ENCODE results near the gene MUC6. TPM values are rescaled to one million over a fixed set of nuclear protein-coding genes. Genes with fewer than 3 reads are reported as not detected.

Gene MUC6
- total and polyA plus RNA-seq, 2 donors (not counting 3 experiments of a cell fraction or from before 2014, with no cell fraction given): not detected

DNA sequence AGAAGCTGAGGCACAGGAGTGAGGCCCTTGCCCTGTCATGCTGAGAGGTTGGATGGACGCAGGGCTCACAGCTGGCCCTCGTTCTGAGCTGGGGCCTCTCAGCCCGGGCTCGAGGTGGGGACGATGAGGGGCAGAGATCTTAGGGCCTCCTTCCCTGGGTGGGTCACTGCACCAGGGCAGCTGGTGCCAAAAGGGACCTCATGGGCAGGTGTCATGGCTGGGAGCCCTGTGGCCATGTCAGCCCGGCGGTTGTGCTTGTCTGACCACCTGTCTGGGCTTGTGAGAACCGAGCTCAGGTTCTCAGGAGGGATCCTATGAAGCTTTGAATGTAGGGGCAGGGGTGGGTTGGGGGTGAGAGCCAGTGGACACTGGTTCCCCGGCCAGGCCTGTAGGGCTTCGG lies 1.8 kb upstream of the MUC6 start:
- dilution Hi-C loops (cut with MboI; ENCODE audit: extremely low pct_ligation_motif_present, low sequenced_read_pairs): no loop called here

More for the DNA sequence above, 1.8 kb upstream of the MUC6 start:
- H3K9me1 ChIP-seq (replicated peaks; ENCODE audit: control insufficient read depth, extremely low read depth, insufficient read depth, low read length): no peaks in the 10 kb centered on the region
- TF ChIP-seq JUN (IDR thresholded peaks at IDR 0.05; ENCODE audit: borderline replicate concordance, insufficient read depth, insufficient read length, low read depth) (no peak), POLR2A (IDR thresholded peaks at IDR 0.05; ENCODE audit: low read depth, low read length) (no peak), MYC (IDR thresholded peaks at IDR 0.05; ENCODE audit: low read depth, low read length) (no peak), POLR2AphosphoS5 (IDR thresholded peaks at IDR 0.05; ENCODE audit: insufficient read depth, low read depth, low read length) (no peak), EZH2 (IDR thresholded peaks at IDR 0.05; ENCODE audit: borderline replicate concordance, low read depth, low read length, severe bottlenecking) (no peak), FOS (IDR thresholded peaks at IDR 0.05; ENCODE audit: borderline replicate concordance, insufficient read depth, low read length) (no peak), GATA2 (IDR thresholded peaks at IDR 0.05; ENCODE audit: insufficient read depth, insufficient read length, low read depth, low read length) (no peak)
- TF ChIP-seq, protein P1, sequence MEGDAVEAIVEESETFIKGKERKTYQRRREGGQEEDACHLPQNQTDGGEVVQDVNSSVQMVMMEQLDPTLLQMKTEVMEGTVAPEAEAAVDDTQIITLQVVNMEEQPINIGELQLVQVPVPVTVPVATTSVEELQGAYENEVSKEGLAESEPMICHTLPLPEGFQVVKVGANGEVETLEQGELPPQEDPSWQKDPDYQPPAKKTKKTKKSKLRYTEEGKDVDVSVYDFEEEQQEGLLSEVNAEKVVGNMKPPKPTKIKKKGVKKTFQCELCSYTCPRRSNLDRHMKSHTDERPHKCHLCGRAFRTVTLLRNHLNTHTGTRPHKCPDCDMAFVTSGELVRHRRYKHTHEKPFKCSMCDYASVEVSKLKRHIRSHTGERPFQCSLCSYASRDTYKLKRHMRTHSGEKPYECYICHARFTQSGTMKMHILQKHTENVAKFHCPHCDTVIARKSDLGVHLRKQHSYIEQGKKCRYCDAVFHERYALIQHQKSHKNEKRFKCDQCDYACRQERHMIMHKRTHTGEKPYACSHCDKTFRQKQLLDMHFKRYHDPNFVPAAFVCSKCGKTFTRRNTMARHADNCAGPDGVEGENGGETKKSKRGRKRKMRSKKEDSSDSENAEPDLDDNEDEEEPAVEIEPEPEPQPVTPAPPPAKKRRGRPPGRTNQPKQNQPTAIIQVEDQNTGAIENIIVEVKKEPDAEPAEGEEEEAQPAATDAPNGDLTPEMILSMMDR (IDR thresholded peaks at IDR 0.05; ENCODE audit: extremely low read depth in 1 of 2, insufficient read depth in 1 of 2, low read depth in 1 of 2, low read length in 2 of 2): no peak
- TF ChIP-seq, protein P2, sequence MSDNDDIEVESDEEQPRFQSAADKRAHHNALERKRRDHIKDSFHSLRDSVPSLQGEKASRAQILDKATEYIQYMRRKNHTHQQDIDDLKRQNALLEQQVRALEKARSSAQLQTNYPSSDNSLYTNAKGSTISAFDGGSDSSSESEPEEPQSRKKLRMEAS (IDR thresholded peaks at IDR 0.05; ENCODE audit: insufficient read depth, insufficient read length): no peak
- no peak overlapping the region for H2AFZ ChIP-seq (ENCODE audit: low read depth, low read length)
- BruUV-seq (replicated peaks): no TSS peak
- H3K27me3 ChIP-seq (ENCODE audit: control insufficient read depth in 2 of 2, insufficient read depth in 2 of 2, low read length in 2 of 2): no peaks in the 10 kb centered on the region
- no peaks in the 10 kb centered on the region for H4K20me1 ChIP-seq (replicated peaks; ENCODE audit: control insufficient read depth, extremely low read depth, insufficient read depth, low read length)
- H3K4me2 ChIP-seq (ENCODE audit: insufficient read depth, low read length): no peak overlapping the region
- no peak overlapping the region for H3K4me3 ChIP-seq (replicated peaks in 1 of 3; ENCODE audit: insufficient read depth in 1 of 3, low read depth in 1 of 3, low read length in 3 of 3)
- POLR2A ChIA-PET: no interaction called here
- intact Hi-C loops (cut with micrococcal nuclease): no loop called here
- H3K27ac ChIP-seq (ENCODE audit: insufficient read depth, low read depth, low read length): no peak overlapping the region
- no peaks in the 10 kb centered on the region for H3K9me3 ChIP-seq (replicated peaks; ENCODE audit: control insufficient read depth, insufficient read depth, low read length)
- DNase-seq (ENCODE audit: low read depth, low spot score): no peak
- FAIRE-seq: no peak
- no peaks in the 10 kb centered on the region for H3K4me1 ChIP-seq (ENCODE audit: control insufficient read depth, extremely low read depth, insufficient read depth, low read length)
- CTCF ChIA-PET: no interaction called here
- no peak overlapping the region for H3K9ac ChIP-seq (replicated peaks; ENCODE audit: extremely low read depth, insufficient read depth, low read length)
- no peaks in the 10 kb centered on the region for H3K36me3 ChIP-seq (ENCODE audit: control insufficient read depth in 2 of 2, extremely low read depth in 1 of 2, insufficient read depth in 2 of 2, low read length in 2 of 2)
- H3K79me2 ChIP-seq (ENCODE audit: control insufficient read depth, insufficient read depth, low read length): no peaks in the 10 kb centered on the region
